ENCODE results near the gene STPG3. TPM values are rescaled to one million over a fixed set of nuclear protein-coding genes. Genes with fewer than 3 reads are reported as not detected.

Gene STPG3
- total and polyA plus RNA-seq, 2 of the 13 experiments (the other 11 are each of a cell fraction or from before 2014, with no cell fraction given) = not detected

DNA sequence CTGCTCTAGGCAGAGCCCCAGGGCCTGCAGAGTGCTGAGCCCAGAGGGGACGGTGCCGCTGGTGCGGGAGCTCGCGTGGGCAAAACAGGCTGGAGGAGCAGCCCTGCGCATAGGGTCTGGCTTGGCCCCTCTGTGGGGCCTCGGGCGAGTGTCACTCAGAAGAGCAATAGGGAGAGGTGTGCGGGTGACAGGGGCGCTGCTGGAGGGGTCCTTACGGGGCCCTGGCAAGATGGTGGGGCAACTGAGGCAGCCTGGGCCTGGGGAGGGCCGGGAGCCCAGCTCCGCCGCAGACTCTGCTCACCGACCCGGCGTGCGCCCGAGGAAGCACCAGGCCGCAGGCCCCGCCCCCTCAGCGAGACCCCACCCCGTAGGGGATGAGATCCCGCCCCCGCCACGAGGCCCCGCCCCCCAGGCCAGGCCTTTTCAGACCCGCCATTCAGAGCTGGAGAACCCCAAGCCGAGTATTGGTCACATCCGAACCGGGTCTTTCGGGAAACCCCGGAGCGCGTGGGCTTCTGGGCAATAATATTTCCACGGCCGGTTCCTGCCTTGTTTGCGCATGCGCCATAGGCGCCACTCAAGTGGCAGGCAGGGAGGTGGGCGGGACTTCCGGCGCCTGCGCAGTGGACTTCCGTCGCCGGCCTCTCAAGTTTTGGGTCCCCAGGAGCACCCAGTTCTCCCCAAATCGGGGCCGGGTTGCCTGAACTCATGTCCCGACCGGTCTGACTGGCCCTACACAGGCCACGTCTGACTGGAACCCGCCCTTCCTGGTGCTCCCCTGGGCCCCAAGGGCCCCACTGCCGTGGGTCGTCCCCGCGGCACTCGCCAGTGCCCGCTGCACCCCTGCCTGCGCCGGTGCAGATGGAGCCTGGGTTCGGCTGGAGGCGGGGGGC, 27.8 kb upstream of the STPG3 start (continued):
- TF ChIP-seq TAF15 (IDR thresholded peaks at IDR 0.05; ENCODE audit: low read depth, low read length, poor library complexity, severe bottlenecking) (peak; percentile 38), ZNF549 (CRISPR knock-in tag; IDR thresholded peaks at IDR 0.05) (no peak), ZNF766 (CRISPR knock-in tag; IDR thresholded peaks at IDR 0.05; ENCODE audit: borderline replicate concordance) (no peak), ZNF746 (CRISPR knock-in tag; IDR thresholded peaks at IDR 0.05) (no peak), CTCF (CRISPR knock-in tag; IDR thresholded peaks at IDR 0.05) (no peak), MLLT10 (CRISPR knock-in tag; IDR thresholded peaks at IDR 0.05) (no peak), ZNF550 (CRISPR knock-in tag; IDR thresholded peaks at IDR 0.05; ENCODE audit: borderline replicate concordance) (no peak), RELA (CRISPR knock-in tag; IDR thresholded peaks at IDR 0.05) (no peak), ZNF615 (CRISPR knock-in tag; IDR thresholded peaks at IDR 0.05; ENCODE audit: borderline replicate concordance) (no peak; the same call in 1 of the 2 replicates), ZMYM4 (CRISPR knock-in tag; IDR thresholded peaks at IDR 0.05) (0 out of 2 replicates have a peak, but pooled peaks have one; percentile 6), ZKSCAN8 (CRISPR knock-in tag; IDR thresholded peaks at IDR 0.05; ENCODE audit: borderline replicate concordance) (no peak), BRD4 (CRISPR knock-in tag; IDR thresholded peaks at IDR 0.05) (no peak), CREM (IDR thresholded peaks at IDR 0.05) (peak; percentile 24; the same call in 1 of the 2 replicates), CREM (CRISPR knock-in tag; IDR thresholded peaks at IDR 0.05) (no peak), SMAD1 (CRISPR knock-in tag; IDR thresholded peaks at IDR 0.05; ENCODE audit: borderline replicate concordance, low read depth) (no peak), ZMYM2 (CRISPR knock-in tag; IDR thresholded peaks at IDR 0.05) (no peak), ATF2 (CRISPR knock-in tag; IDR thresholded peaks at IDR 0.05) (no peak), PTBP1 (IDR thresholded peaks at IDR 0.05; ENCODE audit: low read depth, low read length, poor library complexity, severe bottlenecking) (no peak)
- TF ChIP-seq, protein P1, sequence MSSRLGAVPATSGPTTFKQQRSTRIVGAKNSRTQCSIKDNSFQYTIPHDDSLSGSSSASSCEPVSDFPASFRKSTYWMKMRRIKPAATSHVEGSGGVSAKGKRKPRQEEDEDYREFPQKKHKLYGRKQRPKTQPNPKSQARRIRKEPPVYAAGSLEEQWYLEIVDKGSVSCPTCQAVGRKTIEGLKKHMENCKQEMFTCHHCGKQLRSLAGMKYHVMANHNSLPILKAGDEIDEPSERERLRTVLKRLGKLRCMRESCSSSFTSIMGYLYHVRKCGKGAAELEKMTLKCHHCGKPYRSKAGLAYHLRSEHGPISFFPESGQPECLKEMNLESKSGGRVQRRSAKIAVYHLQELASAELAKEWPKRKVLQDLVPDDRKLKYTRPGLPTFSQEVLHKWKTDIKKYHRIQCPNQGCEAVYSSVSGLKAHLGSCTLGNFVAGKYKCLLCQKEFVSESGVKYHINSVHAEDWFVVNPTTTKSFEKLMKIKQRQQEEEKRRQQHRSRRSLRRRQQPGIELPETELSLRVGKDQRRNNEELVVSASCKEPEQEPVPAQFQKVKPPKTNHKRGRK (CRISPR knock-in tag; IDR thresholded peaks at IDR 0.05) = no peak
- TF ChIP-seq, protein P2, sequence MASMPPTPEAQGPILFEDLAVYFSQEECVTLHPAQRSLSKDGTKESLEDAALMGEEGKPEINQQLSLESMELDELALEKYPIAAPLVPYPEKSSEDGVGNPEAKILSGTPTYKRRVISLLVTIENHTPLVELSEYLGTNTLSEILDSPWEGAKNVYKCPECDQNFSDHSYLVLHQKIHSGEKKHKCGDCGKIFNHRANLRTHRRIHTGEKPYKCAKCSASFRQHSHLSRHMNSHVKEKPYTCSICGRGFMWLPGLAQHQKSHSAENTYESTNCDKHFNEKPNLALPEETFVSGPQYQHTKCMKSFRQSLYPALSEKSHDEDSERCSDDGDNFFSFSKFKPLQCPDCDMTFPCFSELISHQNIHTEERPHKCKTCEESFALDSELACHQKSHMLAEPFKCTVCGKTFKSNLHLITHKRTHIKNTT (CRISPR knock-in tag; IDR thresholded peaks at IDR 0.05) = no peak
- TF ChIP-seq, protein P3, sequence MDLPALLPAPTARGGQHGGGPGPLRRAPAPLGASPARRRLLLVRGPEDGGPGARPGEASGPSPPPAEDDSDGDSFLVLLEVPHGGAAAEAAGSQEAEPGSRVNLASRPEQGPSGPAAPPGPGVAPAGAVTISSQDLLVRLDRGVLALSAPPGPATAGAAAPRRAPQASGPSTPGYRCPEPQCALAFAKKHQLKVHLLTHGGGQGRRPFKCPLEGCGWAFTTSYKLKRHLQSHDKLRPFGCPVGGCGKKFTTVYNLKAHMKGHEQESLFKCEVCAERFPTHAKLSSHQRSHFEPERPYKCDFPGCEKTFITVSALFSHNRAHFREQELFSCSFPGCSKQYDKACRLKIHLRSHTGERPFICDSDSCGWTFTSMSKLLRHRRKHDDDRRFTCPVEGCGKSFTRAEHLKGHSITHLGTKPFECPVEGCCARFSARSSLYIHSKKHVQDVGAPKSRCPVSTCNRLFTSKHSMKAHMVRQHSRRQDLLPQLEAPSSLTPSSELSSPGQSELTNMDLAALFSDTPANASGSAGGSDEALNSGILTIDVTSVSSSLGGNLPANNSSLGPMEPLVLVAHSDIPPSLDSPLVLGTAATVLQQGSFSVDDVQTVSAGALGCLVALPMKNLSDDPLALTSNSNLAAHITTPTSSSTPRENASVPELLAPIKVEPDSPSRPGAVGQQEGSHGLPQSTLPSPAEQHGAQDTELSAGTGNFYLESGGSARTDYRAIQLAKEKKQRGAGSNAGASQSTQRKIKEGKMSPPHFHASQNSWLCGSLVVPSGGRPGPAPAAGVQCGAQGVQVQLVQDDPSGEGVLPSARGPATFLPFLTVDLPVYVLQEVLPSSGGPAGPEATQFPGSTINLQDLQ (CRISPR knock-in tag; IDR thresholded peaks at IDR 0.05) = peak; percentile 66

Data from HepG2 (cell line).